Testis (tissue), 3 donors: ENCODE measurements around the gene PPME1. TPM values are rescaled to one million over a fixed set of nuclear protein-coding genes. Genes with fewer than 3 reads are reported as not detected.

Source experiments
- DNase-seq: peaks from one replicate; pipeline ENCODE4 v3.0.0-alpha.2; 2019
- H3K27ac ChIP-seq, 2 donors: fragments of 200-600 bp; sonication (generic); one replicate each; pipeline ENCODE4 v1.5.1; 2019
- H3K27me3 ChIP-seq: fragments of 200-600 bp; sonication (generic); one replicate; pipeline ENCODE4 v1.5.1; 2019
- H3K36me3 ChIP-seq: fragments of 200-600 bp; sonication (generic); one replicate; pipeline ENCODE4 v1.5.1; 2017; ENCODE audit warnings: low read depth; ENCODE audit errors: missing control alignments
- H3K4me1 ChIP-seq: fragments of 200-600 bp; sonication (generic); one replicate; pipeline ENCODE4 v1.5.1; 2019
- H3K4me3 ChIP-seq, 2 donors: fragments of 200-600 bp; sonication (generic); one replicate each; pipeline ENCODE4 v1.5.1; 2017 to 2019
- H3K9me3 ChIP-seq: fragments of 200-600 bp; sonication (generic); one replicate; pipeline ENCODE4 v1.5.1; 2017
- CTCF ChIP-seq, 3 experiments: fragments of 450-650 bp in 2 of 3; fragments of 200-600 bp in 1 of 3; sonication (generic) in 1 of 3; IDR thresholded peaks; one replicate each; pipeline ENCODE4 v1.5.1; 2016 to 2019; ENCODE audit warnings: antibody characterized with exemption in 3 of 3, mild to moderate bottlenecking in 2 of 3, moderate library complexity in 1 of 3
- POLR2A ChIP-seq: fragments of 450-650 bp; IDR thresholded peaks from one replicate; pipeline ENCODE4 v1.6.1; 2017; ENCODE audit warnings: antibody characterized with exemption, mild to moderate bottlenecking, moderate library complexity
- WGBS, 2 donors: methylation state at CpG; one replicate each; pipeline ENCODE4 v1.1.5; 2018; 5-methylcytosine and 5-hydroxymethylcytosine counted together
- intact Hi-C: fragments of 100-400 bp; cut with DNase I; formaldehyde crosslinking; loops from one replicate; pipeline ENCODE4 v1.15.1; 2023; ENCODE audit warnings: low total_unique reads
- polyA plus RNA-seq: library from polyadenylated mRNA; stranded (reverse); fragments of 350-450 nt; fragmentation: Illumina TruSeq; extraction: RNeasy Lipid Tissue Mini Kit (QIAGEN cat#74804); gene quantifications from one replicate; pipeline ENCODE4 v1.2.3, GENCODE V29; 2014; ENCODE audit warnings: low read depth, low replicate concordance; ENCODE audit not compliant: insufficient read depth
- total RNA-seq, 2 donors: library from RNA; depleted of rRNA; stranded (reverse); fragments of >200 nt; gene quantifications; one replicate each; pipeline ENCODE4 v1.2.3, GENCODE V29; 2016

Gene PPME1
- total and polyA plus RNA-seq, 3 donors from 2014 or later: 67.1 to 90.9 (median 68.9) TPM

- 91 to 93% methylated on average over 1 of the region's 1 CpG for WGBS, 2 donors
- Histone ChIP-seq H3K4me1 (no peaks in the 10 kb centered on the region), H3K36me3 (no peaks in the 10 kb centered on the region)
Measured at GRCh38 chr11:74204701-74205100, 33.6 kb downstream of the PPME1 start.

GRCh38 chr11:74205181-74205580 lies 34.1 kb downstream of the PPME1 start:
- intact Hi-C loops: no loop called here
- no peaks in the 10 kb centered on the region for H3K27me3 ChIP-seq
- no peaks in the 10 kb centered on the region for H3K4me1 ChIP-seq
- H3K4me3 ChIP-seq: no peak overlapping the region
- no peaks in the 10 kb centered on the region for H3K9me3 ChIP-seq
- no peak for DNase-seq
- no peaks in the 10 kb centered on the region for H3K36me3 ChIP-seq
- no peak overlapping the region for H3K27ac ChIP-seq
- TF ChIP-seq CTCF (IDR thresholded peaks at IDR 0.05): no peak
- TF ChIP-seq POLR2A: no peak
- 92 to 95% methylated on average over 1 of the region's 1 CpG for WGBS, 2 donors

More at GRCh38 chr11:74204701-74205100, 33.6 kb downstream of the PPME1 start:
- TF ChIP-seq POLR2A (no peak), CTCF (IDR thresholded peaks at IDR 0.05) (no peak)
- no peak overlapping the region for H3K27ac ChIP-seq
- no peak for DNase-seq
- no peaks in the 10 kb centered on the region for H3K27me3 ChIP-seq
- no peaks in the 10 kb centered on the region for H3K9me3 ChIP-seq
- H3K4me3 ChIP-seq: no peak overlapping the region
- intact Hi-C loops: no loop called here

- H3K4me3 ChIP-seq: no peak overlapping the region
- WGBS, 2 donors: 88 to 97% methylated on average over 1 of the region's 1 CpG
- TF ChIP-seq CTCF (IDR thresholded peaks at IDR 0.05) (no peak), POLR2A (no peak)
- no peaks in the 10 kb centered on the region for H3K27me3 ChIP-seq
- DNase-seq: no peak
- no peaks in the 10 kb centered on the region for H3K36me3 ChIP-seq
- H3K27ac ChIP-seq: no peak overlapping the region
- no peaks in the 10 kb centered on the region for H3K9me3 ChIP-seq
- intact Hi-C loops: no loop called here
- no peaks in the 10 kb centered on the region for H3K4me1 ChIP-seq
Measured at GRCh38 chr11:74206746-74207145, 35.7 kb downstream of the PPME1 start.

GRCh38 chr11:74208507-74208906 lies 37.4 kb downstream of the PPME1 start:
- DNase-seq: no peak
- no peak overlapping the region for H3K4me3 ChIP-seq
- no peak overlapping the region for H3K27ac ChIP-seq
- no peaks in the 10 kb centered on the region for H3K9me3 ChIP-seq
- H3K27me3 ChIP-seq: no peaks in the 10 kb centered on the region
- intact Hi-C loops: no loop called here
- TF ChIP-seq POLR2A: no peak
- TF ChIP-seq CTCF (IDR thresholded peaks at IDR 0.05): no peak
- H3K4me1 ChIP-seq: no peaks in the 10 kb centered on the region
- H3K36me3 ChIP-seq: no peaks in the 10 kb centered on the region

- Histone ChIP-seq H3K9me3 (no peaks in the 10 kb centered on the region), H3K27ac (no peak overlapping the region), H3K36me3 (no peaks in the 10 kb centered on the region), H3K4me3 (no peak overlapping the region), H3K4me1 (no peaks in the 10 kb centered on the region), H3K27me3 (no peaks in the 10 kb centered on the region)
- 100% methylated on average over 1 to 2 of the region's 2 CpGs for WGBS, 2 donors
- TF ChIP-seq POLR2A (no peak), CTCF (IDR thresholded peaks at IDR 0.05) (no peak)
- no peak for DNase-seq
- intact Hi-C loops: no loop called here
Measured at GRCh38 chr11:74212533-74212932, 41.4 kb downstream of the PPME1 start.
